Esophagus muscularis mucosa (tissue), 4 donors: ENCODE results near the gene RGS12. TPM values are rescaled to one million over a fixed set of nuclear protein-coding genes. Genes with fewer than 3 reads are reported as not detected.
A peak's percentile ranks its signal among the peaks of the same experiment; 100 is the strongest.

Source experiments
- DNase-seq: peaks from one replicate; pipeline ENCODE4 v3.0.0-alpha.2; 2017; ENCODE audit errors: extremely low spot score
- H3K27ac ChIP-seq, 4 donors: fragments of 200-600 bp; sonication (generic); replicated peaks in 1 of 4; 1 replicate in 3 of 4; 2 replicates in 1 of 4; pipeline ENCODE4 v1.5.1; 2016 to 2019; ENCODE audit warnings: mild to moderate bottlenecking in 1 of 4
- H3K27me3 ChIP-seq, 4 donors: fragments of 200-600 bp; sonication (generic); one replicate each; pipeline versions ENCODE4 v1.5.1 to v1.6.0; 2016 to 2019
- H3K36me3 ChIP-seq, 4 donors: fragments of 200-600 bp; sonication (generic); one replicate each; pipeline ENCODE4 v1.5.1; 2016 to 2019
- H3K4me1 ChIP-seq, 4 donors: fragments of 200-600 bp; sonication (generic); one replicate each; pipeline ENCODE4 v1.5.1; 2016 to 2019
- H3K4me3 ChIP-seq, 4 donors: fragments of 200-600 bp; sonication (generic); 1 replicate in 2 of 4; 2 replicates in 2 of 4; pipeline ENCODE4 v1.5.1; 2016 to 2019; ENCODE audit warnings: mild to moderate bottlenecking in 4 of 4, moderate library complexity in 1 of 4
- H3K9me3 ChIP-seq, 4 donors: fragments of 200-600 bp; sonication (generic); 1 replicate in 3 of 4; 2 replicates in 1 of 4; pipeline ENCODE4 v1.5.1; 2016 to 2019
- EP300 ChIP-seq: sonication (generic); formaldehyde crosslinking; IDR thresholded peaks from one replicate; pipeline ENCODE4 v1.6.1; 2017; ENCODE audit warnings: antibody characterized with exemption
- POLR2A ChIP-seq: fragments of 450-650 bp; IDR thresholded peaks from one replicate; pipeline ENCODE4 v1.6.1; 2017; ENCODE audit warnings: antibody characterized with exemption, moderate library complexity, mild to moderate bottlenecking, low read depth
- POLR2AphosphoS5 ChIP-seq, 2 donors: sonication (generic); formaldehyde crosslinking; IDR thresholded peaks; one replicate each; pipeline ENCODE4 v1.6.1; 2017; ENCODE audit warnings: antibody characterized with exemption in 2 of 2
- WGBS: methylation state at CpG from one replicate; pipeline ENCODE4 v1.1.5; 2018; 5-methylcytosine and 5-hydroxymethylcytosine counted together
- intact Hi-C: fragments of 100-400 bp; cut with DNase I; formaldehyde crosslinking; loops from one replicate; pipeline ENCODE4 v1.15.1; 2023
- total RNA-seq, 4 donors: library from RNA; depleted of rRNA; stranded (reverse); fragments of >200 nt; gene quantifications; one replicate each; pipeline versions ENCODE4 v1.1.0 to v1.2.1, GENCODE V29; 2016
- TF ChIP-seq, protein P1 (sequence below), 3 experiments: fragments of 200-600 bp in 2 of 3; fragments of 450-650 bp in 1 of 3; sonication (generic) in 2 of 3; IDR thresholded peaks; one replicate each; pipeline ENCODE4 v1.5.1; 2017 to 2019; ENCODE audit warnings: antibody characterized with exemption in 3 of 3, mild to moderate bottlenecking in 2 of 3, moderate library complexity in 1 of 3

RGS12 gene
- total RNA-seq, 4 donors from 2014 or later = 16.2 to 23.0 (median 19.2) TPM

DNA sequence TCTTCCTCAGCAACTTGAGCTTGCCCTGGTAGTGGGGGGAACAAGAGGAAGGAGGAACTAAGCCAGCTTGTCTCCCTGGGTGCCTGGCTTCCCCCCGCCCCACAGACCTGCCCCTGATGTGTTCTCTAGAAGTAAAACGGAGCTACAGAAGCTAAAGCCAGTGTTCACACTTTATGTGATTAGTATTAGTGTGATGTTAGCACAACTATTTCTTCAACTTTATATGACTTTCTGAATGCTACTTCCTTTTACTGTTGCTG is 10.7 kb downstream of the RGS12 start:
- intact Hi-C loops = no loop called here
- WGBS = 83% methylated on average over 2 of the region's 2 CpGs
- Histone ChIP-seq H3K4me1 (peaks cover 34 to 87% (median 67%) of the 10 kb centered on the region in 4 donors), H3K27ac (no peak overlapping the region), H3K4me3 (no peak overlapping the region), H3K27me3 (no peaks in the 10 kb centered on the region), H3K36me3 (no peaks in the 10 kb centered on the region), H3K9me3 (no peaks in the 10 kb centered on the region)
- DNase-seq = no peak
- no peak for TF ChIP-seq EP300
- no peak for TF ChIP-seq POLR2A
- TF ChIP-seq POLR2AphosphoS5 (IDR thresholded peaks at IDR 0.05) = no peak
- TF ChIP-seq, protein P1, sequence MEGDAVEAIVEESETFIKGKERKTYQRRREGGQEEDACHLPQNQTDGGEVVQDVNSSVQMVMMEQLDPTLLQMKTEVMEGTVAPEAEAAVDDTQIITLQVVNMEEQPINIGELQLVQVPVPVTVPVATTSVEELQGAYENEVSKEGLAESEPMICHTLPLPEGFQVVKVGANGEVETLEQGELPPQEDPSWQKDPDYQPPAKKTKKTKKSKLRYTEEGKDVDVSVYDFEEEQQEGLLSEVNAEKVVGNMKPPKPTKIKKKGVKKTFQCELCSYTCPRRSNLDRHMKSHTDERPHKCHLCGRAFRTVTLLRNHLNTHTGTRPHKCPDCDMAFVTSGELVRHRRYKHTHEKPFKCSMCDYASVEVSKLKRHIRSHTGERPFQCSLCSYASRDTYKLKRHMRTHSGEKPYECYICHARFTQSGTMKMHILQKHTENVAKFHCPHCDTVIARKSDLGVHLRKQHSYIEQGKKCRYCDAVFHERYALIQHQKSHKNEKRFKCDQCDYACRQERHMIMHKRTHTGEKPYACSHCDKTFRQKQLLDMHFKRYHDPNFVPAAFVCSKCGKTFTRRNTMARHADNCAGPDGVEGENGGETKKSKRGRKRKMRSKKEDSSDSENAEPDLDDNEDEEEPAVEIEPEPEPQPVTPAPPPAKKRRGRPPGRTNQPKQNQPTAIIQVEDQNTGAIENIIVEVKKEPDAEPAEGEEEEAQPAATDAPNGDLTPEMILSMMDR (IDR thresholded peaks at IDR 0.05) = no peak

DNA sequence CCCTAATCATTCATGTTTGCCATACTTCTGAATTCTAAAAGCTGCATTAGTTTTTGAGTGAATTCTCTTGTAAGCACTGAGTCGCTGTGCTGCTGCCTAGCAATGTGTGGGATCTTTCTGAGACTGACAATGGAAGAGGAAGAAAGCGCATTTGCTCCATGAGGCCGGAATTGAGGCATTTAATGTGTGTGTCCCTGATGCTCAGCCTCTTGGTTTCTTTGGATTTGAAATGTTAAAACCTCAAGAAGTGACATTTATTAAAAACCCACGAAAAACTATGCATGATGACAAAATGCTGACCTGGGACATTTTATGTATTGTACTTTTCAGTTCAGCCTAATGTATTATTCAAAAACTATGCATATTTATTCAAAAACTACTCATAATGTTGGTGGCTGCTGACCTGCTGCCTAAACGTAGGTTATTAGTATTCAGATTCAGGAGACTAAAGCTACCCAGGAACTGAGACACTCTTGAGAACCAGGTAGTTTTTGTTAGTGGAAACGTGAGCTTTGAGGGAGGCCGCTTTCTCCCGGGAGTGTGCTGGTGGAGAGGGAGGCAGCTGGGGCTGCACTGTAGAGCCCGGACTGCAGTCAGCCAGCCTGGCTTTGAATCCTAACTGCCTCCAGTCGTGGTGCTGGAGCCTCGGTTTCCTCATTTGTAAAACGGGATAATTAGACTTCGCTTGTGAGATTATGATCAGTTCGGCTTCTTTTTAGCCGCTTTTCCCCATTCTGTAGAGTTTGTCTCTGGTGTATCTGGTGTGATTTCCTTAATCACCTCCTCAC is 11.3 kb downstream of the RGS12 start:
- Histone ChIP-seq H3K4me3 (peak overlapping the region in 3 of 4 donors; percentile 36 to 41 (median 37)), H3K9me3 (no peaks in the 10 kb centered on the region), H3K27me3 (no peaks in the 10 kb centered on the region), H3K4me1 (peaks cover 32 to 86% (median 67%) of the 10 kb centered on the region in 4 donors), H3K36me3 (no peaks in the 10 kb centered on the region), H3K27ac (peak overlapping the region in 1 of 4 donors; percentile 24)
- WGBS = 70% methylated on average over 15 of the region's 15 CpGs
- intact Hi-C loops = no loop called here
- TF ChIP-seq POLR2A = no peak
- no peak for DNase-seq

DNA sequence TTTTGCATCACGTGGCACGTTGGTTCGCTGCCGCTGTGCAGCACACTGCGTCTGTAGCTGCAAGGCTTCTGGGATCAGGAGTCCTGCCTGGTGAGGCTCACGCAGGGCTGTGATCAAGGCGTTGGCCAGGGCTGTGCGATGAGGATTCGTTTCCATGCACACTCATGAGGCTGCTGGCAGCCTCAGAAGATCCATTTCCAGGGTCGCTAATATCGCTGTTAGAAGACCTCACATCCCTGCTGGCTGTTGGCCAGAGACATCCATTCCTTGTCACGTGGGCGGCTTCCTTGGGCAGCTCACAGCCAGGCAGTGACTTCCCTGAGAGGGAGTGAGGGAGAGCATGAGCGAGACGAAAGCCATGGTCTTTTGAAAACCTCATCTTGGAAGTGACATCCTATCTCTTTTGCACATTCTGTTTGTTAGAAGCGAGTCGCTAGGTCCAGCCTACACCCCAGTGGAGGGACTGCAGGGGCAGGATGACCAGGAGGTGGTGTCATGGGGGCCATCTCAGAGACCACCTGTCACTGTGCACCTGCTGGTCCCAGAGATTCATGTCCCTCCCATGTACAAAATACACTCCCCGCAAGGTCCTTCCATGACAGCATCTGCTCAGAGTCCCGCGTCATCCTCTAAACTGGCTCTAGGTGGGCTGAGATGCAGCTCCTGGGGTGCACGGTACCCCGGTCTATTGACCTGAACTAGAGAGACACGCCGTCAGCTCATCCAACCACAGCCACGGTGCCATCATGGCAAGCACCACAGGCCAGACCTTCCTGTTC is 12.2 kb downstream of the RGS12 start:
- H3K36me3 ChIP-seq = no peaks in the 10 kb centered on the region
- H3K4me1 ChIP-seq = peaks cover 24 to 84% (median 58%) of the 10 kb centered on the region in 4 donors
- H3K9me3 ChIP-seq = no peaks in the 10 kb centered on the region
- WGBS = 48% methylated on average over 13 of the region's 25 CpGs
- no peak for DNase-seq
- H3K27ac ChIP-seq = peak overlapping the region in 2 of 4 donors; percentile 24 to 46
- no peaks in the 10 kb centered on the region for H3K27me3 ChIP-seq
- H3K4me3 ChIP-seq = peak overlapping the region; percentile 22 to 41 (median 36)
- TF ChIP-seq POLR2AphosphoS5 (IDR thresholded peaks at IDR 0.05) (peak in 1 of 2 donors; percentile 37), POLR2A (no peak)
- intact Hi-C loops = no loop called here

DNA sequence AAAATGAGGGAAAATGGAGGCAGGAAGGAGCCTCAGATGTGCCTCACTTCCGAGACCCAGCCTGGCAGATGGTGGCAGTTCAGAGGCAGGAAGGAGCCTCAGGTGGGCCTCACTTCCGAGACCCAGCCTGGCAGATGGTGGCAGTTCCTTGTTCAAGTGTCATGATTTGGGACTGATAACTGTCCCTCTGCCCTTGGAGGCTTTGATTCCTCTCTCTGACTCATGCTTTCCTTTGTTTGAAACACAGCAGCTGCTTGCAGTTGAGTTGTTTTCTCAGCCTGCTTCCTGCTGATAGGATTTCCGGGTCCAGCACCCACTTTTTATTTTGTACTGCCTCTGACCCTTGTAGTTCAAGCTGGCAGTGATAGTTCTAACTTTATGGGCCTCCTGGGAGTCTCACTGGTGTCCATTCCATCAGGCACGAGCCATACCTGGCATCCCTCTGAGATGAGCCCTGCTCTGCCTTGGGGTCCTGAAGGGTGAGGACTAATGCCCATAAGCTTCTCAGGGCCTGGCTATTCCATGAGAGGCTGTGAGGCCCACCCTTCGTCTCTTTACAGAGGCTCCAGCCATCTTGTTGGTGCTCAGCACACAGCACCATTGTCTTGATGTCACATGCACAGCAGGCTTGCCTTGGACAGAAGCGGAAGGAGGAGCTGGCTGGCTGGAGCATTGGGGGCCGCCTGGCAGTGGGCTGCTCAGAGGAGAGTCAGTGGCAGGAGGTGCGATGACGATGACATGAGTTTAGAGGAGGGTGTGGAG is 13.0 kb downstream of the RGS12 start:
- WGBS = 75% methylated on average over 8 of the region's 9 CpGs
- DNase-seq = no peak
- H3K27ac ChIP-seq = peak overlapping the region in 2 of 4 donors; percentile 34 to 46
- no peaks in the 10 kb centered on the region for H3K36me3 ChIP-seq
- H3K4me3 ChIP-seq = no peak overlapping the region
- TF ChIP-seq POLR2A (no peak), POLR2AphosphoS5 (IDR thresholded peaks at IDR 0.05) (peak in 1 of 2 donors; percentile 51), EP300 (no peak)
- peaks cover 23 to 78% (median 53%) of the 10 kb centered on the region in 4 donors for H3K4me1 ChIP-seq
- no peaks in the 10 kb centered on the region for H3K27me3 ChIP-seq
- intact Hi-C loops = no loop called here
- H3K9me3 ChIP-seq = no peaks in the 10 kb centered on the region

DNA sequence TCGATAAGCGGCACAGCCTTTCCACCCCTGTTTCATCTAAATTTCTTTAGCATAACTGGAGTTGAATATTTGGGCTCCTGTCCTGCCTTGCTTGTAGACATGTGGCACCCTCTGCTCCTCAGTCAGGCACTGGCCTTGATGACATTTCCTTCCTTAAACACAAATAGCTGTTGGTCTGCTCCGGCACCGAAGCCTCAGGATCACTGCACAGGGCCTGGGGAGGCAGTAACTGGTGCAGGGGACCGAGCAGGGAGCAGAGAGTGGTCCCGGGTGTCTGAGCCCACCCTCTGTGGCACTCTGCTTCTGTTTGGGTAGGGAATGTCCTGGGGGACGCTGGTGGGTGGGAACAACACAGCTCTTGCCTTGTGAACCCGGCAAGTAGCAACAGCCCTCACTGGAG is 13.6 kb downstream of the RGS12 start:
- WGBS = 72% methylated on average over 6 of the region's 8 CpGs
- Histone ChIP-seq H3K36me3 (no peaks in the 10 kb centered on the region), H3K27me3 (no peaks in the 10 kb centered on the region), H3K4me3 (no peak overlapping the region), H3K27ac (peak overlapping the region in 1 of 4 donors; percentile 34), H3K4me1 (peaks cover 23 to 75% (median 49%) of the 10 kb centered on the region in 4 donors), H3K9me3 (no peaks in the 10 kb centered on the region)
- no peak for DNase-seq
- intact Hi-C loops = no loop called here
- TF ChIP-seq POLR2A (no peak), EP300 (no peak), POLR2AphosphoS5 (IDR thresholded peaks at IDR 0.05) (no peak)
- TF ChIP-seq, protein P1 (IDR thresholded peaks at IDR 0.05) = no peak
